RPMI8226 (cell line): ENCODE results near the gene ACVR2B.

Experiments used
- DNase-seq: peaks from one replicate; pipeline ENCODE4 v3.0.0-alpha.2; 2015

ACVR2B gene

DNA sequence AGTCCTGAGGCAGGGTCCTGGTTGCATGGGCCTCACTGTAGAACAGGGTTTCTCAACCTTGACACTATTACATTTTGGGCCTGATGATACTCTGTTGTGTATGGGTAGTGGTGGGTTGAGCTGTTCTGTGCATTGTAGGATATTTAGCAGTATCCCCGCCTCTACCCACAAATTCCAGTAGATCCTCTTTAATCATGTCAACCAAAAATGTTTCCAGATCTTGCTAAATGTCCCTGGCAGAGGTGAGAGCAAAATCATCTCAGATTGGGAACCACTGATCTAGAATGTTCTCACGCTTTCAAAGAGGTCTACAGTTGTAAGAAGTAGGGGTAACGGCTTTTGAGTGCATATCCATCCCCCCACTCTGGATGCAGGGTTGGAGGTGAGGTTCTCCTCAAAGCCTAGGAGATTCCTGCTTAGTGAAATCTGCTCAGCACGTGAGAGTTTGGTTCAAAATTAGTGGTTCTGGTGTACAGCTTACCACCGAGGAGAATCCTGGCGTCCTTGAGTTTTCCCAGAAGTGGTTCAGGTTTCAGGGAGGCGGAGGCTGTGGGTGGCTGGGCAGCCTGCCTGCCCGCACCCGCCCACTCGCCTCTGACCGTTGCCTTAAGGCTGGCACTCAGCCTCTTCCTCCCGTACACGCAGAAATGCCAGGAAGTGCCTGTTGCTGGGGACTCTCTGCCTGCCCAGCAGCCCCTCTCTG lies 5.3 kb downstream of the ACVR2B start:
- DNase-seq: no peak

DNA sequence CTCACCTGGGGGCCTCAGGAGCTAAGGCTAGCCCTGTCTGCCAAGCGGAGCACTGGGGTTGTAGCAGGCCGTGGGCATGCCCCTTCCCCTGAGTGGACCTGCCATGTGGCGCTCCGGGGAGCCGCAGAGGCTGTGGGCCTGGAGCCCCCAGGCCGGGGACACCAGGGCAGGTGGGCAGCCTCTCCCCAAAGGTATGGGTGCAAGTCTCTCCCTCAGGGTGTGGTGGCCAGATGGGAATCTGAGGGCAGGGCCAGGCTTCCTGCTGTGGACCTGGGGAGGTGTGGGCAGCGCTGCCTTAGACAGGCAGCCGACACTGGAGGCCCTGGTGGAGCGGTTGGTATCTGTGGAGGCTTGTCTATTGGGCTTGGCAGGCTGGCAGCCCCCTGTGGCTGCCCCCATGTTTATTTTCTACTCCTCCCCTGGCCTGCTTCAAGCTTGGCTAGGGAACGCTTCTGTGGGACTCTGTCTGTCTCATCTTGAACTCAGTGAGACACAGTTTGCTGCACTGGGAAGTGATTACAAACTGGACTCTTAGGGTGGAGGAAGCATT lies 5.9 kb downstream of the ACVR2B start:
- DNase-seq: no peak

DNA sequence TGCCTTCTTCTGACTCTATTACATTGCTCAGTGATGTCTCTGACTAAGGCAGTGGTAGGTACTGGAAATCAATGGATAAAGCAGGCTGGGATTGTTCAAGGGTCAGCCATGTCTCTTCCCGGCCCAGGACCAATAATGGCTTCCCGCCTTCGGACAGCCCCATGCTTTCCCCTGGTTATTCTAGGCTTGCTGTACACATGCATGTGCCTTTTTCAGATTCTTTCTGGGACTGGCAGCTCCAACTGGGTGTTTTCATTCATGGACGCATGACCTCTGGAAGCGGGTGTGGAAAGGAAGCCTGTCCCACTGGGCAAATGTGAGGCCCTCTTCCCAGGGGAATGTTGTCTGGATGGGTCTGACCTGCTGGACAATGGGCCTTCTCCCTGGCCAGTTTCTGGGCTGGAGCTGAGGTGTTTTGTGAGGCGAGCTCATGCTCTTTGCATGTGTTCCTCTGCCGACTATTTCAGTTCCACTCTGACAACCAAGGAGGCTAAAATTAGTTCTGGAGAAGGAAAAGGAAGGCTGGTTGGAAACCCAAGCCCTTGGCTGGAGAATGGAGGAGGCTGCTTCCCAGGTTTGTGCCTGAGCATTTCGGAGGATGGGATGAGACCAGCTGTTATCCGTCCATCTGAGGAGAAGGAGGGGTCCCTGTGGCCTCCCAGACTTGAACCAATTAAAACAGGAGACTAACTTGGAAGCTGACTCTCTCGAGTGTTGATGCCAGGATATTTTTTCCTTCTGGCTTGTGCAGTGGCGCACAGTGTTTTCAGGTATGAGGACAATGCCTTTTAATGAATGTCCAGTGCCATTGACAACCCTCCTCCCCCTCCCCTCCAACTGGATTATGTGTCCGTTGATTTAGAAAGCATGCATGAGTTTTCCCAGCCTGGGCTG lies 6.9 kb downstream of the ACVR2B start:
- no peak for DNase-seq

DNA sequence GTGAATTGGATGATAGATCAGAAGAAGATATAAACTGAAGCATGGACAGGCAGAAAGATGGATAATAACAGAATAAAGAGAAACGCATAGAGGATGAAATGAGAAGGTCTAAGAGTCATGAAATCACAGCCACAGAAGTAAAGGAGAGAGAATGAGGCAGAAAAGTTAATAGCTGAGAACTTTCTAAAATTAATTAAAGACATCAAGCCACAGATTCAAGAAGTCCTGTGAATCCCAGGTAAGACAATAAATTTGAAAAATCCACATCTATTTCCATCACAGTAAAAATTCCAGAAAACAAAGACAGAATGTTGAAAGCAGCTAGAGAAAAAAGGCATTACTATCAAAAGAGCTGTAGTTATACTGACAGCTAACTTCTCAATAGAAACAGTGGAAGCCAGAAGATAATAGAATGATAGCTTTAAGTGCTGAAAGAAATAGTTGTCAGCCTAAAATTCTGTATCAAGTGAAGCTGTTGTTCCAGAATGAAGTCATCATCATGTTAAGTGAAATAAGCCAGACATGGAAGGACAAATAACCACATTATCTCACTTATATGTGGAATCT lies 12.0 kb downstream of the ACVR2B start:
- DNase-seq: no peak

DNA sequence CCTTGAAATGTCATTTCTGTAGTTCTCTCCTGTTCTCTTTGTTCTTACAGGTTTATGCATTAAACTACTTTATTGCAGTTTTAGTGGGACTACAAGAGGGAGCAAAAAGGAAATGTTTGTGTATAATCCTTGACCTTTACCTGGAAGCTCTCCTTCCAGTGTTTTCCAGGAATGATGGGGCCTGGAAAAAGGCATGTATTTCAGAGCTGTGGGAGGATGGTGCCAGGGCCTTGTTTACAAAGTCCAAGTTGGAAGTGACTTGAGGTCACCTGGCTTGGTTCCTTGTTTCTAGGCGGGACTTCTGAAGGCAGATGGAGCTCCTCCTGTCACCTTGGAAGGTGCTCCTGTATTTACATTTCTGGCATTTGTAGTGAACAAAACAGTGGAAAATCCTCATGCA lies 15.1 kb downstream of the ACVR2B start:
- no peak for DNase-seq

DNA sequence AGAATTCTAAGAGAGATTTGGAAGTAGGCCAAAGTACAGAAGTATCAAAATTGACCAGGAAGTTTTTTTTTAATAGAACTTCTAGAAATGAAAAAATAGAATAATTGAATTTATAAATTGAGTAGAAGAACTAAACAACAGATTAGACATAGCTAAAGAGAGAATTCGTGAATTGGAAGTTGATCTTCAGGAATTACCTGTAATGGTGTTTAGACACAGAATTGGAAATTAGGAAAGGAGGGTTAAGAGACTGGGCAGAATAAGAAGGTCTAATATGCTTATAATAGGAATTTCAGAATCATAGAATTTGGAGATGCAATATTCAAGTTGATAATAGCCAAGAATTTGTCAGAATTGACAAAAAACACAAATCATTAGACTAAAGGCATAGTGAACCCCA lies 16.2 kb downstream of the ACVR2B start:
- no peak for DNase-seq

DNA sequence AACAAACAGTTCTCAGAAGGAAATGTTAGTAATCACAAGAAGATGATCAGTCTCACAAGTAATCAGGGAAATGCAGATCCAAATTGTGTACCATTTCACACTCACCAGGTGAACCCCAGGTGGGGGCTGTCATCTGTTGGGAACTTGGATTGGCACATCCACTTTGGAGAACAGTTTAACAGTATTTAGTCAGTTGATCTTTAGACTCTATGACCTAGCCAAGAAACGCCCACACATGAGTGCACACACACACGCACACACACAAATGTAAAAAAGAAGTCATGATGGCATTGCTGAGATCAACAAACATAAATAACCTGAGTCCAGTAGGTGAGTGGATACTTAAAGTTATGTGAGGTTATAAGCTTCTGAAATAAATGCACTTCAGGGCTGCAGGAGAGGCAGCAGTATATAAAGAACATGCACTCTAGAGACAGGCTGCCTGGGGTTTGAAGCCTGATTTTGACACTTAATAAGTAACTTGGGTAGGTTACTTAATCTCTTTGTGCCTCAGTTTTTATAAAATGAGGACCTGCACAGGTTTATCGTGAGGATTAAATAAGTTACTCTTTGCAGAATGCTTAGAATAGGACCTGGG lies 17.7 kb downstream of the ACVR2B start:
- DNase-seq: no peak

DNA sequence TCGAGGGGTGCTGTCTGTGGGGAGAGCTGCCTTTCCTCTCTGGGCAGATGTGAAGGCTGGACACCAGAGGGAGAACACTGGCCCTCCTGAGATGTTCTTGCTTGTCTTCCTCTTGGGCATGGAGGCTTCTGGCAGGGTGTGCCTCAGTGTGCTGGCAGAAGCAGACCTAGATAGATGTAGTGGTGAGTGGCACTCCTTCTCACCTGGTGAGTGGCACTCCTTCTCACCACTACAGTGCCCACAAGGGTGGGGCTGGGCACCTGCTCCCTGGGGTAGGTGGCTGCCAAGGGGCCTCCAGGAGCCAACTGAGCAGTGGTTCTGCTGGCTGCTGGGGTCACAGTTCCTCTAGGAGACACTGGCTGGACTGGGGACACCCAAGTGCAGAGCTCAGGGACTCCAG lies 18.7 kb downstream of the ACVR2B start:
- no peak for DNase-seq

DNA sequence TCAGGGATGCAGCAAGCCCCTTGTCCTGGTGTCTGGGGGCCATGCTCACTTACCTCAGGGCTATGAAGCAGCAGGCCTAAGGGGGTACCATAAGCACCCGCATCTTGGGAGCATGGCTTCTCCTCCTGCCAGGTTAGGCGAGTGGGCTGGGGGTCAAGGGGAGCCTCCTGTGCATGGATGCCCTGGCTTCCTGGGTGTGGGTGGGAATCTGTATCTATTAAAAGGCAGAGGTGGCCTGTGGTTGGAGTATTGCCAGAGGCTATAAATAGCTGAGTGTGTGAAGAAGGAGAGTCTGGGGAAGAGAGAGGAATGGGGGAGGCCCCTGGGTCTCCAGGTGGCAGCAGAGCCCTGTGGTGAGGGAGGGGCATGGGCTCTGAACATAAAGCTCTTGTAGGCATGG lies 19.5 kb downstream of the ACVR2B start:
- DNase-seq: no peak

DNA sequence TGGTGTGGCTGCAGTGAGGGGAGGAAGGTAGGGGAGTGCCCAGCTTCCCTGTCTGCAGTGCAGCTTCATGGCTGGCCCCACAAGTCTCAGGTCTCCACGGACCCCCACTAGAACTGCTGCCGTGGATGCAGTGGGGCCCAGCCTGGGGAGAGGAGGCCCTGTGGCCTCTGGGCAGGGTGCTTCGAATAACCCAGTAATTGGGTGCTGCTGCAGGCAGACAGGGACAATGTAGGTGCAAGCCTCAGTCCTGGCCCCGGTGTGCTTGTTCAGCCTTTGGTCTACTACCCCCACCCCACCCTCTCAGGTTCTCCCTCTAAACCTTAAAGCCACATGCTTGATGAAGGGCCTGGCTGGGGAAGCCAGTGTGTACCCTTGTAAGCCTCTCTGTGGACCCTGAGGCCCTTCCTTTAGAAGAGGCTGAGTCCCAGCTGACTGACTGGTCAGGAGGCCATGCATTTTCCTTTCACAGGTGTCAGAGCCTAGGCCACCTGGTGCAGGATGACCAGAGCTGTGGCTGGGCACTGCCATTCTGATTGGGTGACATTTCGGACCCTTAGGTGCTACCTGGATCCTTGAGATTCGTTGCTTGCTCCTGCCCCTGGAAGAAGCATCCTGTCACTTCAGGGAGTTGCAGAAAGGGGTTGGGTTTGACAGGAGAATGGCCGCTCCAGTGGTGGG lies 21.4 kb downstream of the ACVR2B start:
- no peak for DNase-seq

DNA sequence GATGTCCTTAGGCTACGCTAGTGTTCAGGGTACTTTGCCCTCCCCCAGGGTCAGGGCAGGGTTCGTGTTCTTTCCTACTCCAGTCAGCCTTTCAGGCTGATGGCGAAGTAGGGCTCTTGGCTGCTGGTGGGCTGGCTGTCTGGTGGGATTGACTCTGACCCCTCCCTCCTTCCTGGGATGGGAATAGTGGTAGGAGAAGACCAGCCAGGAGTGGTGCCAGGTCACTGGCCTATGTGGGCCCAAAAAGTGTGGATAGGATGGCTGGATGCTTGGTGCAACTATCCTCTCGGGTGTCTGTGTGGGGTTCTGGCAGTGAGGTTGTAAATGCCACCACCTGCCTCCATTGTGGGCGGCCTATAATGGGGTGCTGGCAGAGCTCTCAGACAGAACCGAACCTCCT lies 22.0 kb downstream of the ACVR2B start:
- no peak for DNase-seq

DNA sequence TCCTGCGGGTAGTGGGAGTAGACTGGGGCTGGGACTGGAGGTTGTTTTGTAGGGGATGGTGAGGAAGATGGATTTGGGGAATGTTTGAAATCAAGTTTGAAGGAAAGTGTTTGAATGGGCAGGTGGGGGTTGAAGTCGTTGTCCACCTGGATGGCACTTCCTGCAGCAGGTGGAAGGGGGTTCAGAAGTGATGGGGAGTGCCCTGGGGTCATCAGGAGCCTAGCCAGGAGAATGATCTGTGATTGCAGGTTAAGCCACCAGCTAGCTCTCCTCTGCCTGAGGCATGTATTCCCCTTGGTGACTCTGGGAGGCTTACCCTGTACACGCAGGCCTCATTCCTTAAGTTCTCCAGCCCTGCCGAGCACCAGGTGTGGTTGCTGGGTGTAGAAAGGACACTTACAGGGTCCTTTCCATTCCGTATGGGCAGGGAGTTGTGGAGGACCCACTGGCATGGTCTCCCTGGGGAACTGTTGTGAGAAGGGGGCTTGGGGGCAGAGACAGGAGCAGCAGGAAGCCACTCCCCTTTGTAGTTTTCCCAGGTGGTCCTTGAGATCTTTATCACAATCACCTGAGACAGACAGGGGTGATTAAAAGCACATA lies 22.6 kb downstream of the ACVR2B start:
- no peak for DNase-seq

DNA sequence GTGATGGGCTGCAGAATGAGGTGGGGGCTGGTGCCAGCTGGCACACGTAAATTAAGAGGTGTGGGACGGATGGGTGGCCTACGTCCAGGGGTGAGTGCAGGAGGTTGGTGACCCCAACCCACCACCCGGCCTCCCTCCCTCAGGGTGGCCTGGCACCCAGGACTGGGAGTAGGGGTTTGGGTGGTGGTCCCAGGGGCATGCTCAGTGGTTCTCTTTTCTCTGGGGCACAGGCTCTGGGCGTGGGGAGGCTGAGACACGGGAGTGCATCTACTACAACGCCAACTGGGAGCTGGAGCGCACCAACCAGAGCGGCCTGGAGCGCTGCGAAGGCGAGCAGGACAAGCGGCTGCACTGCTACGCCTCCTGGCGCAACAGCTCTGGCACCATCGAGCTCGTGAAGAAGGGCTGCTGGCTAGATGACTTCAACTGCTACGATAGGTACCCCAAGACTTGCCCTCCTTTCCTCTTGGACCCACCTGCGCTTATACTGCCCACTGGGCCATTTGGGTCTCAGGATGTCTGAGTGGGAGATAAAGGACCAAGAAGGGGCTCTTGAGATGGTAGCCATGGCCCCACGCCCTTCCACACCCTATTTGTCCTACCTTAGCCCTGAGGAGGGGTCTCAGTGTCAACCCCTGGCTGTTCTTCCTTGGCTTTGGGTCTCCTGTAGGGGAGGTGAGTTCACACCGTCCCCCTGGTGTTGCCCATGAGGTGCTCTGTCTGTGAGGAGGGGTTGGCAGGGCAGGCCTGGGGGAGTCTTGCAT lies 23.5 kb downstream of the ACVR2B start:
- DNase-seq: no peak

DNA sequence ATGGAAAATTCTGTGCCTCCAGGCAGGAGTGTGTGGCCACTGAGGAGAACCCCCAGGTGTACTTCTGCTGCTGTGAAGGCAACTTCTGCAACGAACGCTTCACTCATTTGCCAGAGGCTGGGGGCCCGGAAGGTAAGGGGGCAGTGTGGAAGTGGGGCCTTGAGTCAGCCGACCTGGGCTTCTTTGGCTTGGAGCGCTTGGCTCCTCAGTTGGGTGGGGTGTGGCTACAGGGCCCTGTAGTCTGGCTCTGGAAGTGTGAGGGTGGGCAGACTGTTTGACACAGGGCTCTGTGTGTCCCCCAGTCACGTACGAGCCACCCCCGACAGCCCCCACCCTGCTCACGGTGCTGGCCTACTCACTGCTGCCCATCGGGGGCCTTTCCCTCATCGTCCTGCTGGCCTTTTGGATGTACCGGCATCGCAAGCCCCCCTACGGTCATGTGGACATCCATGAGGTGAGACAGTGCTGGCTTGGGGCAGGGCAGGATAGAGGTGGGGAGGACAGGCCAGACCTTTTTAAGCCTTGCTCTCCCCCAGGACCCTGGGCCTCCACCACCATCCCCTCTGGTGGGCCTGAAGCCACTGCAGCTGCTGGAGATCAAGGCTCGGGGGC lies 24.3 kb downstream of the ACVR2B start:
- DNase-seq: no peak

DNA sequence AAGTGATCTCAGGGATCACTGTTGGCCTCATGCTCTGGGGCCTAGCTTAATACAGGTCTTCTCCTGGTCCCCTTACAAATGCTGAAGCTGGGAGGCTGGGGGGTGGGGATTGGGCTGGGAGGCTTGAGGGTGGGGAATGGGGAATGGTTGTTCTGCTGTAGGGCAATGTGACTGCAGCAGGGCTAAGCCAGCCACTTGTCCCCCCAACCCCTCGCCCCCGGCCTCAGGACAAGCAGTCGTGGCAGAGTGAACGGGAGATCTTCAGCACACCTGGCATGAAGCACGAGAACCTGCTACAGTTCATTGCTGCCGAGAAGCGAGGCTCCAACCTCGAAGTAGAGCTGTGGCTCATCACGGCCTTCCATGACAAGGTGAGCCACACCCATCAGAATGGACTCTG lies 25.2 kb downstream of the ACVR2B start:
- no peak for DNase-seq

DNA sequence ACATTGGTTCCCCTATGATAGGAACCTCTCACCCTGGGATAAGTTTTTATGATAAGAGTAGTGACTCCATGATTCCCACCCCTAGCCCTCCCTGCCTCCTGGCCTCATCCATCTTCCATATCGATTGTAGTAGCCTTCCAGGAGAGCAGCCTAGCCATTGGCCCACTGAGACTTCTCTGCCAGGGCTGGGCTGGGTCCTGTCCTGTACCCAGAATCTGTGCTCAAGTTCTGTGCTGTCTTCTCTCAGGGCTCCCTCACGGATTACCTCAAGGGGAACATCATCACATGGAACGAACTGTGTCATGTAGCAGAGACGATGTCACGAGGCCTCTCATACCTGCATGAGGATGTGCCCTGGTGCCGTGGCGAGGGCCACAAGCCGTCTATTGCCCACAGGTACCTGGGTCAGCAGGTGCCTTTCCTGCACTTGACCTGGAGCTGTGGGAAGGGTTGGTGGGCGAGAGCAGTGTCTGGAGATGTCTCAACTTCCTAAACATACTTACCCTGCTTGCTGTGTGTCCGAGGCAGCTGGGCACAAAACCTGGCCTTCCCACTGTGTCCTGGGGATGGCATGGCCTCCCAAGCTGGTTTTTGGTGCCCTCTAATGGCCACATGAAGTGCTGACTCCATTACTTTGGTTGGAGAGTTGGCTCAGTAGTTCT lies 25.9 kb downstream of the ACVR2B start:
- DNase-seq: peak; percentile 66

DNA sequence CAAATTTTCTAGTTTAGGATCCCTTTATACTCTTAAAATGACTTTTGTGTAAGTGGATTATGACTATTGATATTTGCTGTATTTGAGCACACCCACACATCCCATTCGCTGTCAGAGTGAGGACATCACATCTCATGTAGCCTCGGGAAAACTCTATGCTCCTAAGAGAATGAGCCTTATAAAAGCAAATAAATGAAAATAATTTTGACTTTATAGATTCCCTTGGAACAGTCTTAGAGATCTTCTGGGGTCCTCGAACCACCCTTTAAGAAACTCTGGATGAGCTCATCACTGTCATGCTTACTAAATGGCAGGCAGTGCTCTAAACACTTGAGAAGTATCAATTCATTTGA lies 26.4 kb downstream of the ACVR2B start:
- no peak for DNase-seq

DNA sequence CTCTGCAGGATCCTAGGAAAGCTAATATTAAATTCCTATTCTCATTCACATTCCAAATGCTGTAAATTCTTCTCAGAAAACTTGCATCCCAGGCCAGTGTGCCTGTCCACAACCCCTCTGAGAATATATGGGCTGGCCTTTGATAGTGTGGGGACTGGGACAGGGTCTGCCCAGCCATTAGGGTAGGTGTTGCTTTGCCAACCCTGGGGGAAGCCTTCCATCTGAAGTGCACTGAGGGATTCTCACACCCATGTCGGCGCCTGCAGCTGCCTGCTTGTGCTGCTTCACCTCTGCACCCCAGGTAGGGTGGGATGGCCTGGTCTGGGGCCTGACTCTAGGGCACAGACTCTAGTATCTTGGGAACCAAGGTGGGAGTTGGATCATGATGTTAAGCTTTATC lies 27.2 kb downstream of the ACVR2B start:
- DNase-seq: no peak

DNA sequence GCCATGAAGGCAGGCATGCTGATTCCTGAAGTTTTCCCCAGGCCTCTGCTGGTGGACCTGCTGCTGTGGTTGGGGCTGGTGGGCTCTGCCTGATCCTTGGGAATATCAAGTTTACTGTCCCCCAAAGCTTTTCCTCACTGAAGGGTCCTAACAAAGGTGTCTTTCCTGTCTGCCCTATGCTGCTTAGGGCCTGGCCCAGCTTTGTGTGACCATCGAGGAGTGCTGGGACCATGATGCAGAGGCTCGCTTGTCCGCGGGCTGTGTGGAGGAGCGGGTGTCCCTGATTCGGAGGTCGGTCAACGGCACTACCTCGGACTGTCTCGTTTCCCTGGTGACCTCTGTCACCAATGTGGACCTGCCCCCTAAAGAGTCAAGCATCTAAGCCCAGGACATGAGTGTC lies 29.3 kb downstream of the ACVR2B start:
- DNase-seq: no peak

DNA sequence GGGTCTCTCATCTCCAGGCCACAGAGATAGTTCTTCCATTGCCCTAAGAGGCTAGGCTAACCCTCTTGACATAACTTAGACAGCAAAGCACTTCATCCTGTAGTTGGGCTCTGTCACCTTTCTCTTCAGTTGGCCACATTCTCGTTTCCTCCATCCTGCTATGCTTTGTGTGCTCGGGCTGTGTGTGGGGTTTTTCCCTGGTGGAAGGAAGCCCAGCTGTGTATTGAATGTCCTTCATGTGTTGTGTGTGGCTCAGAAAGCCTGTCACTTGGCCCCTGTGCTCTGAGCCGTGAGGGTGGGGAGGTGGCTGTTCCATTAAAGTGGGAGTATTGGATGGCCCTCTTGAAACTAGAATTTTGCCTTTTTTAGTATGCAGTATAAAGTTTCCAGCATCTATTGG lies 33.6 kb downstream of the ACVR2B start:
- DNase-seq: no peak

DNA sequence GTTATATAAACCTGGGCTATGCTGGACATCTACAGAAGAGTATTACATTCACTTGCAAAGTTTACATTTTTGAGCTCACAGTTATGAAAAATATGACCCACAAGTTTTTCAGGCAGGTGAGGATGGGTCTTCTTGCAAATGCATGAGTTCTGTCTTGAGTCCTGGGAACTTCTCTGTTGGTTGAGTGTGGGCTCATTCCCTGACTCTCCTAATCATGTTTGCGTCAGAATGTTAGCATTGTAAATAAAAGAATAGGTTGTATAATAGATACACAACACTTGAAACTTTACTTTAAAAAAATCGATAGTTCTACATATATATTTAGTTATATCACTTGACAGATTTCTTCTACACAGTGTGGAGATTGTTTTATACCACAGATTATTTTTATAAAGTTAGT lies 35.3 kb downstream of the ACVR2B start:
- DNase-seq: no peak
